WERI-Rb-1 (cell line): Measurements from ENCODE around the gene FAM170B.

Experiments
- DNase-seq: peaks from one replicate; pipeline ENCODE4 v3.0.0-alpha.2; 2020
- H3K27ac ChIP-seq: fragments of 250-450 bp; sonication (Bioruptor Pico); 2 replicates; pipeline ENCODE4 v1.5.1; 2020; ENCODE audit warnings: mild to moderate bottlenecking, moderate library complexity
- H3K27me3 ChIP-seq: fragments of 250-450 bp; sonication (Bioruptor Pico); 2 replicates; pipeline ENCODE4 v1.5.1; 2021; ENCODE audit warnings: mild to moderate bottlenecking, low read depth, moderate library complexity; ENCODE audit not compliant: insufficient read depth, severe bottlenecking
- H3K36me3 ChIP-seq: fragments of 250-450 bp; sonication (Bioruptor Pico); 2 replicates; pipeline ENCODE4 v1.5.1; 2020; ENCODE audit warnings: mild to moderate bottlenecking, moderate library complexity
- H3K4me3 ChIP-seq: 2 replicates; pipeline ENCODE4 v1.5.1; 2011; ENCODE audit warnings: low read depth, mild to moderate bottlenecking, control low read depth, low read length
- H3K9me3 ChIP-seq: fragments of 250-450 bp; sonication (Bioruptor Pico); 2 replicates; pipeline ENCODE4 v1.5.1; 2021; ENCODE audit warnings: mild to moderate bottlenecking, moderate library complexity; ENCODE audit not compliant: severe bottlenecking
- CTCF ChIP-seq: IDR thresholded peaks from 2 replicates; pipeline ENCODE4 v1.5.1; 2011; ENCODE audit warnings: low read depth, mild to moderate bottlenecking, control low read depth, inconsistent platforms, low read length

Gene FAM170B

DNA sequence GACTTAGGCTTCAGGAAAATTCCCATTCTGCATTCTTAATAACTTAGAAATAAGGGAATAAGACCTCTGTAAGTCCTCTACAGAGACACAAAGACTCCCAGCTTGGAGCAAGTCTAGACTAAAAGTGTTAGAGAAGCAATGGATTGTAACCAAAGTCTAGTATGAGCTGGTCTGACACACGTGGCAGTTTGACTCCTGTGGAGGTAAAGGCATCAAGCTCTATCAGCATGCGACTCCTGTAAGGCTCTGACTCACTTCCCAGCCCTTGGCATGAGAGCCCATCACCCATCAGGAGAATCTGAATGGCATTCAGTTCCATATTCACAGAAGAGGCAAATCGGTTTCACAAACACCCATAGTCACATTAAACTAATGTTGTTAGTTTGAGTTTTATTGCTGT, 14.1 kb downstream of the FAM170B start:
- Histone ChIP-seq H3K27ac (no peak overlapping the region), H3K36me3 (no peaks in the 10 kb centered on the region), H3K27me3 (peaks cover 12% of the 10 kb centered on the region), H3K9me3 (no peaks in the 10 kb centered on the region), H3K4me3 (no peak overlapping the region)
- no peak for DNase-seq
- no peak for TF ChIP-seq CTCF

DNA sequence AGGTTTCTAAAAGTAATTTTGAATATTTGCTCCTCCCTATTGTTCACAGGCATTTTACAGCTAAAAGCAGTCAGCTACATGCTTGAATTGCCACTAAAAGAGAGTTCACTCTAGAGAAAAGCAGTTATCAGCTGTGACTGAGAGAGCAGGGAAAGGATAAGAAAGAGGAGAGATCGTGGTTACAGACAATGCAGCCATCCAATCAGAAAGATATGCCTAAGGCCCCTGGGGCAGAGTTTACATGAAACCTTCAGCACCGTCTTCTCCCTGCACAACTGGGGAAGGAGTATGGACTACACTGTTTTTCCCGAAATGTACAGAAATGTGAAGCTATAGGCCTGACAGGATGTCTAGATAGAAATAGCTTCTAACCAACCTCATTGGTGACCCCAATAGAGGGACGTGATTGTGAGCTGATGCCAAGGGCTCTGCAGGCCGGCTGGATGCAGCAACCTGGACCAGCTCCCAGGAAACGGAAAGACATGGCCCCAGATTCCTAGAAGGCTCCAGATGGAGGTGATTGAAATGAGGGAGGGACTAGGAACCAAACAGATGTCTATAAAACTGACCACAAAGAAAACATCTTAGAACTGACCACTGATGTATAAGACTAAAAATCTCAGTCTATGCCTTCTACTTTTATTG, 15.3 kb downstream of the FAM170B start:
- Histone ChIP-seq H3K4me3 (no peak overlapping the region), H3K9me3 (no peaks in the 10 kb centered on the region), H3K27ac (no peak overlapping the region), H3K27me3 (peaks cover 18% of the 10 kb centered on the region), H3K36me3 (no peaks in the 10 kb centered on the region)
- no peak for TF ChIP-seq CTCF
- no peak for DNase-seq

DNA sequence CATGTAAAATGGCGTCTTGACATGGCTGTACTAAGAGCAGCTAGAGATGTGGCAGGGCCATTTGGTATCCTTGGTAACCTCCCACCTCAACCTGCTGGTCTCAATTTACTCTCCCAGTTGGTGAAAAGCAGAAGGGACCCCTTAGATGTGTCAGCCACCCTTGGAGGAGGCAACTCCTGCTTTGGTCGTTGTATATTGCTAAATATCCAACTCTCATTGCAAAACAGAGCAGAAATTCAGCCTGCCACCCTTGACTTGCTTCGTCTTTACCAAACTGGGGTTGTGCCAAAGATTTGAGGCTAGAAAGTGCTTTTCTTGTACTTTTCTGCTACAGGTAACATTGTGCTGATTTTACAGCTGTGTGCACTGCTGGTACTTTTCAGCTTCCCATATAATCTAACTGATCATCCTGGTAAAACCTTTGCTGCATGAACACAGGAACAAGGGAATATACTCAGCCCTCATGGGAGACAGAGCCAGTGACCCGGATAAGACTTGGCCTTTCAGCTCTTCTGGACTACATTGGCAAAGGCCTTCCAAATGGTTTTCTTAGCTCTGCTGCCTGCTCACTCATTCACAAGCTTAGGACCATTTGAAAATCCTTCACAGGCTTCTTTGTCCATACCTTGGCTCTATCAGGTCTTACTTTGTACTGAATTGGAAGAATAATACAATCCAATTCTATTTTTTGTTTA, 16.3 kb downstream of the FAM170B start:
- Histone ChIP-seq H3K27ac (no peak overlapping the region), H3K36me3 (no peaks in the 10 kb centered on the region), H3K9me3 (no peaks in the 10 kb centered on the region), H3K27me3 (peaks cover 22% of the 10 kb centered on the region), H3K4me3 (no peak overlapping the region)
- no peak for DNase-seq
- TF ChIP-seq CTCF = no peak

DNA sequence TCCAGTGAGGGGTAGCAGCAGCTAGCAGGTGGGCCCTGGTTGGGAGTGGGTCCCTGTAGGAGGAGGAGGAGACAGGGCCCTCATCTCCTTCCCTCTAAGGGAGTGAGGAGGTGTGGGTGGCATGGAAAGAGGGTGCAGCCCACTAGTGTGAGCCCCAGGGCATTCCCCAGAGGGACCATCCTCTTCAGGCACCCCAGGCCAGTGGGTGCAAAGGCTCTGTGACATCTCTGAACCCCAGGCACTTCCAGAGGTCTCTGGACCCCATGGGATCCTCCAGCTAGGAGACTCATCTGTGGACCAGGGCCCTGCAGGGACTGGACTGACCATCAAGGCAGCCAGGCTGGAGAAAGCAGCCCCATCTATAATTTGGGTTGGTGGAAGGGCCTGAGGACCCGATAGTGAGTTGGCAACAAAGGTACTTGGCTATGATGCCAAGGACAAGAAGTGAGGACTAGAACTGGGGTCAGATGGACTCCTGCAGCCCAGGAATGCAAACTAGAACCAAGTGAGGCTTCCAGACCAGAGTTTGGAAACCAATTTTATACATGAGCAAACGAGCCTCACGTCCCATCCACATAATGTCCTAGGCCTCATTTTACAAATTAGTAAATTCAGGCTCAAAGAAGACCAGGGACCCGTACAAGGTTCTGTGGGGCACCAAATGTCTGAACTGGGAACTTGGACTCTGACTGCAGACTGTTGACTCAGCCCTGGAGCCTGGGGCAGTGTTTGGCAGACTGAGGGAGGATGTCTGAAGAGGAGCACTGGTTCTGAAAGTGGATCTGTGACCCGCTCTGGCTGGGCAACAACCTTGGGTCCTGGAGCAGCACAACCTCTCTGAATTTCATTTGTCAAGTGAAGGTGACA, 17.1 kb downstream of the FAM170B start:
- no peaks in the 10 kb centered on the region for H3K9me3 ChIP-seq
- TF ChIP-seq CTCF = no peak
- H3K27me3 ChIP-seq = peaks cover 22% of the 10 kb centered on the region
- no peaks in the 10 kb centered on the region for H3K36me3 ChIP-seq
- no peak overlapping the region for H3K27ac ChIP-seq
- no peak overlapping the region for H3K4me3 ChIP-seq
- no peak for DNase-seq

- no peaks in the 10 kb centered on the region for H3K9me3 ChIP-seq
- peaks cover 22% of the 10 kb centered on the region for H3K27me3 ChIP-seq
- TF ChIP-seq CTCF = no peak
- no peaks in the 10 kb centered on the region for H3K36me3 ChIP-seq
- H3K4me3 ChIP-seq = peak overlapping the region; percentile 34
- no peak for DNase-seq
- H3K27ac ChIP-seq = no peak overlapping the region
Observed at GRCh38 chr10:49115796-49116508, 17.9 kb downstream of the FAM170B start.
